ENCODE data around the gene CFAP77.
A peak's percentile ranks its signal among the peaks of the same experiment; 100 is the strongest.

CFAP77 gene

DNA sequence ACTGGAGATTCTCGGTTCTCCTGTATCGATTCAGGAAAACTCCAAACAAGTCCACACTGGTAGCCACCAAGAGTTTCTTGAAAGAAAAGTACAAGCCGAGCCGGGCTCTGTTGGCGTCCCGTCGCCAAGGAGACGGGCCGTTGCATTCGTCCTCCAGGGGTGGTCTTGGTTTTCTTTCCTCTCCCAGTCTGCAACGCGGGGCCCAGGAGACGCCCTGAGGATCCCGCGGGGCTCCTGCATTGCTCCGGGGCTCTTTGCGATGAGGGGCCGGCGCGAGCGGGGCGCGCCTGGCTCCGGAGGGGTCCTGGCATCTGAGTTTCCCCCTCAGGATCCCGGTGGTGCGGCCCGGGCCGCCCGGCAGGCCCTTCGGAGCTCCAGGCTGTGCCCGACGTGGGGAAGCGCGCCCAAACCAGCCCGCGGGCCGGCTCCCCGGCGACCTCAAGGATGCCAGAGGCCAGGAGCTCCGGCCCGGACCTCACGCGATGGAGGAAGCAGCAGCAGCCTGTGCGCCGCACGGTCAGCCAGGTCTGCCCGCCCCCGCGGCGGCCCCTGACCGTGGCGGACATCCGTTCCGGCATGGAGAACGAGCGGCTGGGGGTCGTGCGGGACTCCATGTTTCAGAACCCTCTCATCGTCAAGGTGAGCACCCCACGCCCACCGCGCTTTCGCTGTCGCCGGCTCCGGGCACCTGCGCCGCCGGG, at the start of gene CFAP77:
TSS of gene CFAP77 (plus strand) at position 384 of the 701 bp plus-strand sequence. CDS start at position 445, 61 bp downstream.
- DNase-seq (ENCODE audit: low read depth) = peak; percentile 61
- peak within 1 kb of the TSS; percentile 56 for H3K4me3 ChIP-seq (replicated peaks; ENCODE audit: low read depth, low read length)
- TF ChIP-seq, protein P1, sequence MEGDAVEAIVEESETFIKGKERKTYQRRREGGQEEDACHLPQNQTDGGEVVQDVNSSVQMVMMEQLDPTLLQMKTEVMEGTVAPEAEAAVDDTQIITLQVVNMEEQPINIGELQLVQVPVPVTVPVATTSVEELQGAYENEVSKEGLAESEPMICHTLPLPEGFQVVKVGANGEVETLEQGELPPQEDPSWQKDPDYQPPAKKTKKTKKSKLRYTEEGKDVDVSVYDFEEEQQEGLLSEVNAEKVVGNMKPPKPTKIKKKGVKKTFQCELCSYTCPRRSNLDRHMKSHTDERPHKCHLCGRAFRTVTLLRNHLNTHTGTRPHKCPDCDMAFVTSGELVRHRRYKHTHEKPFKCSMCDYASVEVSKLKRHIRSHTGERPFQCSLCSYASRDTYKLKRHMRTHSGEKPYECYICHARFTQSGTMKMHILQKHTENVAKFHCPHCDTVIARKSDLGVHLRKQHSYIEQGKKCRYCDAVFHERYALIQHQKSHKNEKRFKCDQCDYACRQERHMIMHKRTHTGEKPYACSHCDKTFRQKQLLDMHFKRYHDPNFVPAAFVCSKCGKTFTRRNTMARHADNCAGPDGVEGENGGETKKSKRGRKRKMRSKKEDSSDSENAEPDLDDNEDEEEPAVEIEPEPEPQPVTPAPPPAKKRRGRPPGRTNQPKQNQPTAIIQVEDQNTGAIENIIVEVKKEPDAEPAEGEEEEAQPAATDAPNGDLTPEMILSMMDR (IDR thresholded peaks at IDR 0.05; ENCODE audit: low read length, missing control alignments) = no peak

DNA sequence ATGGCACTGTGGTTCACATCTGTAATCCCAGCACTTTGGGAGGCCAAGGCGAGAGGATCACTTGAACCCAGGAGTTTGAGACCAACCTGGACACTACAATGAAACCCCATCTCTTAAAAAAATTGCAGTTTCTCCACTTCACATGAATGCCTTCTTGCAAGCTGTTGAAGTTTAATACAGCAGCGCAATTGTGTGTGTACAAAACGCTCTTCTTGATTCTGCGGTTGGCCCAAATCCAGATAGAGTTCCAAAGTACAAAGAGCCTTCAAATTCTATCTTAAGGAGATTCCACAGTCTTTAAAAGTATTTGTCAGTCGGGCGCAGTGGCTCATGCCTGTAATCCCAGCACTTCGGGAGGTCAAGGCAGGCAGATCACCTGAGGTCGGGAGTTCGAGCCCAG, 45.9 kb upstream of the CFAP77 start:
- DNase-seq (ENCODE audit: low read depth) = no peak
- TF ChIP-seq, protein P1 (IDR thresholded peaks at IDR 0.05; ENCODE audit: low read length, missing control alignments) = no peak
- H3K4me3 ChIP-seq (replicated peaks; ENCODE audit: low read depth, low read length) = no peak overlapping the region

DNA sequence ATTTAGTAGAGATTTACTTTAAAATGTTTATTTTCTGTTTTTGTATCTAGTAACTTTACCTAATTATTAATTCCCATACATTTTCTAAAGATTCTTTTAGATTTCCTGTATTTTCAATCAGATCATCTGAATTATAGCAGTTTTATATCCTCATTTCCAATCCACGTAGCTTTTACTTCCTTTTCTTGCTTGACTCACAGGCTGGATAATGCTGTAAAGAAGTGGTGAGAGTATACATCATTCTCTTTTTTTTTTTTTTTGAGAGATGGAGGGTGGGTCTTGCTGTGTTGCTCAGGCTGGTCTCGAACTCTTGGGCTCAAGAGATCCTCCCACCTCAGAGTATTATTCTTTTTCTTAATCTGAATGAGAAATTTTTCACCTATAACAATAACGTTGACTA, 44.0 kb upstream of the CFAP77 start:
- no peak for DNase-seq (ENCODE audit: low read depth)
- H3K4me3 ChIP-seq (replicated peaks; ENCODE audit: low read depth, low read length) = no peak overlapping the region
- TF ChIP-seq, protein P1 (IDR thresholded peaks at IDR 0.05; ENCODE audit: low read length, missing control alignments) = no peak

DNA sequence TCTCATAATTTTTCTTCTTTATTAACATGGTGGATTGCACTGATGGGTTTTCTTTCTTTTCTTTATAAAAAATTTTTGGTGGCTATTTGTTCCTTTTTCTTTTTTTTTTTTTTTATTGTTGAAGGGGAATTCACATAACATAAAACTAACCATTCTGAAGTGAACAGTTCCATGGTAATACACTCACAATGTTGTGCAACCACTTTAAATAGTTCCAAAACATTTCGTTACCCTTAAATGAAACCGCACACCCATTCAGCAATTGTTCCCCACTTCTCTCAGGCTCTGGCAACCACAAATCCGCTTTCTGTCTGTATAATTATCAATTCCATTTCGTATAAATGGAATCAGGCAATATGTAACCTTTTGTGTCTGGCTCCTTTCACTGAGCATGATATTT, 43.5 kb upstream of the CFAP77 start:
- no peak overlapping the region for H3K4me3 ChIP-seq (replicated peaks; ENCODE audit: low read depth, low read length)
- DNase-seq (ENCODE audit: low read depth) = no peak
- TF ChIP-seq, protein P1 (IDR thresholded peaks at IDR 0.05; ENCODE audit: low read length, missing control alignments) = no peak

DNA sequence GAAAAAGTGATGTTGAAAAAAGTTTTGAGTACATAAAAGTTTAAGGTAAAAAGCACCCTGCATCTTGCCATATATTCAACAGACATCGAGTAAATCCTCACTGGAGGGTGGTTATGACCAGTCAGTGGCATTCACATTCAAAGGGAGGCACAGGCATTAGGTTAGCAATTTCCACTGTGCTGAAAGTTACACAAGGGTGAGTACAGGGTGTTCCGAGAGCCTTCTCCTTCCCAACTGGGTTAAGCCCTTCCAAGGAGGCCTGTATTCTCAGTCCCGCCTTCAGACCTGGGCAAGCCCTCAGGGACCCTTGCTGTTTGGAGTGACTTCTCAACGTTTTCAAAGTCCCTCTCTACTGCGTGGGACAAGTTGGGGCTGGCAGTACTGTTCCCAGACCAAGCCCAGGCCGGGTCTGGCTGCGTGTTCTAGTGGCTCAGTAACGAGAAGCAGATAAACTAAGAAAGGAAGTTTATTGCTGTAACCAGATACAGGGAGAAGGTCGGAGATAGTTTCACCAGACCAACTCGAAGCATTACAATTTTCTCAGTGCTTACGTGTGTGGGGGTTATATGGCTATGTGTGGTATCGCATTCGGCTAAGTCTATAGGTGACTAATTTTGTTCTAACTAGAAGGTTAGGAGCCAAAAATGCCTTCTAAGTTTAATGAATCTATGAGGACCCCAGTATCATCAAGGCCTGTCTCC, 42.2 kb upstream of the CFAP77 start:
- H3K4me3 ChIP-seq (replicated peaks; ENCODE audit: low read depth, low read length) = no peak overlapping the region
- no peak for DNase-seq (ENCODE audit: low read depth)
- TF ChIP-seq, protein P1 (IDR thresholded peaks at IDR 0.05; ENCODE audit: low read length, missing control alignments) = no peak

DNA sequence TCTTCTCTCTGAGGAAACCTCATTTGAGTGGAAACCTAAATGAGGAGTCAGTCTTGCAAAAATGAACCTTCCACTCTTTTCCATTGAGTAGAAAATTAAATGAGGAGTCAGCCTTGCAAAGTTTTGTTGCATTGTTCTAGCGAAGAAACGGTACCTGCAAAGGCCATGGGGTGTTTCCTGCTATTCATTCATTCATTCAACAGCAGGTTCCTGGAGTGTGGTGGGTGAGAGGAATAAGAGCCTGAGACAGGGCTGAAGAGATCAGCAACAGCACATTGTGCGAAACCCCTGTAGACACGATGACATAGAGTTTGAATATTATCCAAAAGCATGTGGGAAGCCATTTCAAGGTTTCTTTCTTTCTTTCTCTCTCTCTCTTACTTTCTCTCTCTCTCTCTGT, 40.6 kb upstream of the CFAP77 start:
- no peak overlapping the region for H3K4me3 ChIP-seq (replicated peaks; ENCODE audit: low read depth, low read length)
- no peak for DNase-seq (ENCODE audit: low read depth)
- TF ChIP-seq, protein P1 (IDR thresholded peaks at IDR 0.05; ENCODE audit: low read length, missing control alignments) = no peak
